PFSK-1 (cell line): ENCODE results near the gene HDAC4.

ENCODE experiments used
- FOXP2 ChIP-seq: optimal IDR thresholded peaks from 2 replicates; pipeline ENCODE3; 2011; ENCODE audit warnings: borderline replicate concordance, control low read depth, inconsistent platforms; ENCODE audit not compliant: insufficient read depth; ENCODE audit errors: extremely low read length, extremely low read depth
- POLR2AphosphoS5 ChIP-seq: IDR thresholded peaks from 2 replicates; pipeline ENCODE4 v1.6.1; 2012; ENCODE audit warnings: low read depth, mild to moderate bottlenecking, control low read depth, low read length, moderate library complexity
- REST ChIP-seq, 2 experiments: IDR thresholded peaks; 2 replicates each; pipeline versions ENCODE4 v1.6.1 to v1.8.0; 2011 to 2012; ENCODE audit warnings: low read depth in 2 of 2, low read length in 2 of 2, control low read depth in 1 of 2, inconsistent platforms in 1 of 2, mild to moderate bottlenecking in 1 of 2, moderate library complexity in 1 of 2; ENCODE audit not compliant: insufficient read depth in 1 of 2
- SIN3A ChIP-seq: IDR thresholded peaks from 2 replicates; pipeline ENCODE4 v1.6.1; 2012; ENCODE audit warnings: mild to moderate bottlenecking, low read length, moderate library complexity, borderline replicate concordance; ENCODE audit not compliant: insufficient read depth
- TAF1 ChIP-seq: IDR thresholded peaks from 2 replicates; pipeline ENCODE4 v1.6.1; 2012; ENCODE audit warnings: low read length, control low read depth, borderline replicate concordance; ENCODE audit not compliant: insufficient read depth

The HDAC4 gene

GRCh38 chr2:239180526-239181073 is 220.2 kb downstream of the HDAC4 start:
- TF ChIP-seq POLR2AphosphoS5 = no peak
- no peak for TF ChIP-seq REST (IDR thresholded peaks at IDR 0.05; ENCODE audit: insufficient read depth in 1 of 2, low read depth in 2 of 2, low read length in 2 of 2)

- no peak for TF ChIP-seq TAF1
- no peak for TF ChIP-seq REST (IDR thresholded peaks at IDR 0.05; ENCODE audit: insufficient read depth in 1 of 2, low read depth in 2 of 2, low read length in 2 of 2)
- TF ChIP-seq POLR2AphosphoS5 = no peak
- no peak for TF ChIP-seq FOXP2
- no peak for TF ChIP-seq SIN3A
Measured at GRCh38 chr2:239179851-239180371, 220.9 kb downstream of the HDAC4 start.

- no peak for TF ChIP-seq FOXP2
- TF ChIP-seq POLR2AphosphoS5 = no peak
- no peak for TF ChIP-seq SIN3A
- TF ChIP-seq TAF1 = no peak
- TF ChIP-seq REST (IDR thresholded peaks at IDR 0.05; ENCODE audit: insufficient read depth in 1 of 2, low read depth in 2 of 2, low read length in 2 of 2) = no peak
Measured at GRCh38 chr2:239178954-239179353, 221.9 kb downstream of the HDAC4 start.

GRCh38 chr2:239178484-239178883 is 222.3 kb downstream of the HDAC4 start:
- TF ChIP-seq FOXP2 (no peak), POLR2AphosphoS5 (no peak), SIN3A (no peak), REST (IDR thresholded peaks at IDR 0.05; ENCODE audit: insufficient read depth in 1 of 2, low read depth in 2 of 2, low read length in 2 of 2) (no peak), TAF1 (no peak)

GRCh38 chr2:239177908-239178307 is 222.9 kb downstream of the HDAC4 start:
- TF ChIP-seq POLR2AphosphoS5 = no peak
- TF ChIP-seq SIN3A = no peak
